IMR-90 (cell line): ENCODE results near the gene DSCAML1. TPM values are rescaled to one million over a fixed set of nuclear protein-coding genes. Genes with fewer than 3 reads are reported as not detected.
"Not testable (repeated sequence)": the region's sequence is repeated elsewhere in the genome, so short reads cannot be mapped to it uniquely, and the experiment has no call there.

Experiments
- ATAC-seq: fragments of 200-7000 bp; cut with Tn5 transposase; 2 replicates; pipeline ENCODE4 v1.9.1; 2020; ENCODE audit warnings: low read depth, mild to moderate bottlenecking, moderate library complexity
- BruUV-seq: library from RNA; stranded (reverse); fragments of 400-500 nt; replicated peaks from 2 replicates; lab custom pipeline; 2021; lab: Mats Ljungman, UMichigan
- CTCF ChIA-PET: fragments of 300-600 bp; formaldehyde crosslinking; extraction: SDS; loops from one replicate; lab custom pipeline; 2021; ENCODE audit warnings: antibody characterized with exemption; lab: Yijun Ruan, JAX
- POLR2A ChIA-PET: fragments of 300-600 bp; sonication (Branson Sonifier 250); formaldehyde crosslinking; loops from one replicate; lab custom pipeline; 2022; ENCODE audit warnings: antibody characterized with exemption; ENCODE audit not compliant: unreplicated experiment; lab: Charles Lee
- DNase-seq: peaks from one replicate; pipeline ENCODE4 v3.0.0; 2013
- H2AFZ ChIP-seq: replicated peaks from 2 replicates; pipeline ENCODE3; 2013; ENCODE audit warnings: low read length, mild to moderate bottlenecking; ENCODE audit not compliant: poor library complexity
- H2AK5ac ChIP-seq: 2 replicates; pipeline ENCODE4 v1.6.1; 2013; ENCODE audit warnings: low read depth, low read length, inconsistent platforms
- H2AK9ac ChIP-seq: replicated peaks from 2 replicates; pipeline ENCODE3; 2013; ENCODE audit warnings: mild to moderate bottlenecking, low read depth, low read length, moderate library complexity; ENCODE audit not compliant: poor library complexity
- H2BK120ac ChIP-seq: 2 replicates; pipeline ENCODE4 v1.6.1; 2013; ENCODE audit warnings: low read depth, low read length, inconsistent platforms
- H2BK15ac ChIP-seq: 3 replicates; pipeline ENCODE4 v1.6.1; 2013; ENCODE audit warnings: low read depth, low read length, inconsistent platforms
- H2BK20ac ChIP-seq: 2 replicates; pipeline ENCODE4 v1.6.1; 2013; ENCODE audit warnings: low read depth, mild to moderate bottlenecking, inconsistent platforms, low read length, moderate library complexity
- H2BK5ac ChIP-seq: 2 replicates; pipeline ENCODE4 v1.6.1; 2013; ENCODE audit warnings: mild to moderate bottlenecking, low read depth, low read length, inconsistent platforms; ENCODE audit not compliant: poor library complexity, severe bottlenecking
- H3K14ac ChIP-seq: replicated peaks from 2 replicates; pipeline ENCODE4 v1.6.1; 2013; ENCODE audit warnings: low read depth, low read length, inconsistent platforms
- H3K18ac ChIP-seq: 2 replicates; pipeline ENCODE4 v1.6.1; 2013; ENCODE audit warnings: low read depth, low read length, control low read depth
- H3K23ac ChIP-seq: 2 replicates; pipeline ENCODE4 v1.6.1; 2013; ENCODE audit warnings: low read depth, low read length, inconsistent platforms
- H3K27ac ChIP-seq: 2 replicates; pipeline ENCODE4 v1.5.1; 2013; ENCODE audit warnings: mild to moderate bottlenecking, control low read depth, low read length; ENCODE audit not compliant: insufficient read depth
- H3K27me3 ChIP-seq: 2 replicates; pipeline ENCODE4 v1.6.1; 2013; ENCODE audit warnings: low read length; ENCODE audit not compliant: control insufficient read depth, insufficient read depth
- H3K36me3 ChIP-seq: 2 replicates; pipeline ENCODE4 v1.6.1; 2013; ENCODE audit warnings: low read length, mixed read lengths; ENCODE audit not compliant: control insufficient read depth, insufficient read depth
- H3K4ac ChIP-seq: 2 replicates; pipeline ENCODE4 v1.6.1; 2013; ENCODE audit warnings: low read depth, low read length, inconsistent platforms
- H3K4me1 ChIP-seq: 2 replicates; pipeline ENCODE4 v1.6.1; 2013; ENCODE audit warnings: low read length, mixed read lengths; ENCODE audit not compliant: control insufficient read depth, insufficient read depth
- H3K4me2 ChIP-seq: 2 replicates; pipeline ENCODE4 v1.6.1; 2013; ENCODE audit warnings: low read depth, mild to moderate bottlenecking, control low read depth, low read length, moderate library complexity
- H3K4me3 ChIP-seq: 2 replicates; pipeline ENCODE4 v1.5.1; 2013; ENCODE audit warnings: low read depth, mild to moderate bottlenecking, control low read depth, low read length, moderate library complexity; ENCODE audit not compliant: insufficient read depth
- H3K56ac ChIP-seq: 2 replicates; pipeline ENCODE4 v1.6.1; 2013; ENCODE audit warnings: low read length, inconsistent platforms; ENCODE audit not compliant: insufficient read depth; ENCODE audit errors: extremely low read depth
- H3K79me1 ChIP-seq, 2 experiments: 2 replicates each; pipeline ENCODE4 v1.6.1; 2013; ENCODE audit warnings: low read length in 2 of 2, inconsistent platforms in 1 of 2, low read depth in 1 of 2
- H3K9ac ChIP-seq: 2 replicates; pipeline ENCODE4 v1.6.1; 2013; ENCODE audit warnings: low read depth, low read length, control low read depth
- H3K9me1 ChIP-seq: 2 replicates; pipeline ENCODE4 v1.6.1; 2013; ENCODE audit warnings: low read length, inconsistent platforms; ENCODE audit not compliant: insufficient read depth
- H3K9me3 ChIP-seq: 2 replicates; pipeline ENCODE4 v1.6.1; 2013; ENCODE audit warnings: low read length; ENCODE audit not compliant: control insufficient read depth, insufficient read depth
- H4K20me1 ChIP-seq: 2 replicates; pipeline ENCODE4 v1.6.1; 2013; ENCODE audit warnings: low read length, inconsistent platforms; ENCODE audit not compliant: insufficient read depth
- H4K5ac ChIP-seq: 2 replicates; pipeline ENCODE4 v1.6.1; 2013; ENCODE audit warnings: mild to moderate bottlenecking, low read depth, low read length, control low read depth
- H4K8ac ChIP-seq, 2 experiments: 2 replicates each; pipeline ENCODE4 v1.6.1; 2013; ENCODE audit warnings: low read depth in 2 of 2, low read length in 2 of 2, control low read depth in 1 of 2, inconsistent platforms in 1 of 2
- H4K91ac ChIP-seq: 2 replicates; pipeline ENCODE4 v1.6.1; 2013; ENCODE audit warnings: low read depth, low read length, inconsistent platforms; ENCODE audit not compliant: insufficient read depth
- WGBS, 2 experiments: methylation state at CpG; one replicate each; pipeline versions ENCODE4 v1.1.5 to v1.1.7; 2013; ENCODE audit warnings: missing lambda C conversion rate in 2 of 2; ENCODE audit not compliant: insufficient read length in 1 of 2; ENCODE audit errors: extremely low coverage in 2 of 2; 5-methylcytosine and 5-hydroxymethylcytosine counted together
- dilution Hi-C: fragments of 300-500 bp; cut with HindIII; formaldehyde crosslinking; loops from one replicate; pipeline ENCODE4 v1.14.3; 2018; ENCODE audit warnings: low sequenced_read_pairs; ENCODE audit not compliant: unreplicated experiment
- in situ Hi-C: fragments of 300-500 bp; cut with MboI; formaldehyde crosslinking; loops from 3 replicates; pipeline ENCODE4 v1.14.3; 2019; ENCODE audit warnings: low sequenced_read_pairs, inconsistent platforms, mixed read lengths
- intact Hi-C: fragments of 100-400 bp; cut with micrococcal nuclease; formaldehyde crosslinking; loops from 2 replicates; pipeline ENCODE4 v1.10.0; 2022
- polyA plus RNA-seq, 3 experiments: library from polyadenylated mRNA; depleted of rRNA; stranded (reverse); fragments of >200 nt; gene quantifications; 2 replicates each; pipeline ENCODE4 v1.2.3, GENCODE V29; 2012; ENCODE audit warnings: low replicate concordance in 1 of 3
- total RNA-seq: library from RNA; depleted of rRNA; stranded (reverse); fragments of >200 nt; gene quantifications from 2 replicates; pipeline ENCODE4 v1.2.3, GENCODE V29; 2012

DSCAML1 gene
- total and polyA plus RNA-seq, 2 of the 4 experiments (the other 2 are of a cell fraction), result not detected

GRCh38 chr11:117456721-117457029, 340.3 kb downstream of the DSCAML1 start:
- H2BK120ac ChIP-seq, H2AK9ac ChIP-seq, H2AFZ ChIP-seq, H2BK5ac ChIP-seq, H3K36me3 ChIP-seq, H3K4me2 ChIP-seq, H2AK5ac ChIP-seq, H2BK15ac ChIP-seq, H3K56ac ChIP-seq, POLR2A ChIA-PET, H3K14ac ChIP-seq, H3K9me1 ChIP-seq, DNase-seq, H3K18ac ChIP-seq, dilution Hi-C loops, CTCF ChIA-PET, ATAC-seq, H3K4me3 ChIP-seq, H3K27ac ChIP-seq, H3K9me3 ChIP-seq, H3K23ac ChIP-seq, BruUV-seq, H4K5ac ChIP-seq, H4K20me1 ChIP-seq, H4K8ac ChIP-seq, H3K4ac ChIP-seq, intact Hi-C loops, H4K91ac ChIP-seq, H3K9ac ChIP-seq, H3K4me1 ChIP-seq, H3K79me1 ChIP-seq, H2BK20ac ChIP-seq, in situ Hi-C loops: not testable (repeated sequence)
- 57% methylated on average over 2 of the region's 8 CpGs; no CpG with 5 or more reads in 1 of the 2 experiments for WGBS, 2 experiments
- H3K27me3 ChIP-seq, result peaks cover 13% of the 10 kb centered on the region
